ENCODE results near the gene NACC2.

NACC2 gene

GRCh38 chr9:136128436-136128835, 33.3 kb upstream of the NACC2 start:
- DNase-seq = no peak

GRCh38 chr9:136127313-136127712, 32.2 kb upstream of the NACC2 start:
- DNase-seq = no peak

GRCh38 chr9:136124976-136125692, 30.0 kb upstream of the NACC2 start:
- no peak for DNase-seq

- DNase-seq = peak; percentile 50
These were observed 27.6 kb upstream of the NACC2 start for GRCh38 chr9:136122425-136123383.

GRCh38 chr9:136121801-136122200, 26.7 kb upstream of the NACC2 start:
- DNase-seq = no peak

GRCh38 chr9:136120438-136120844, 25.4 kb upstream of the NACC2 start:
- DNase-seq = no peak

GRCh38 chr9:136119883-136120393, 24.8 kb upstream of the NACC2 start:
- DNase-seq = no peak

- peak; percentile 34 for DNase-seq
These were observed 24.2 kb upstream of the NACC2 start for GRCh38 chr9:136119061-136119882.

GRCh38 chr9:136118320-136119060, 23.4 kb upstream of the NACC2 start, which contains the start of gene TMEM250:
TMEM250 (minus strand) TSS chr9:136118875; CDS start chr9:136116900, 1,975 bp downstream.
- peak; percentile 93 for DNase-seq

- DNase-seq = peak; percentile 49
These were observed 22.8 kb upstream of the NACC2 start for GRCh38 chr9:136117916-136118319.

GRCh38 chr9:136117291-136117915, 22.3 kb upstream of the NACC2 start:
- DNase-seq = peak; percentile 40

- DNase-seq = no peak
These were observed 21.4 kb upstream of the NACC2 start for GRCh38 chr9:136116360-136117098.

GRCh38 chr9:136115641-136116359, 20.7 kb upstream of the NACC2 start:
- no peak for DNase-seq

GRCh38 chr9:136115206-136115605, 20.1 kb upstream of the NACC2 start:
- no peak for DNase-seq

GRCh38 chr9:136114610-136115009, 19.5 kb upstream of the NACC2 start:
- DNase-seq = no peak

GRCh38 chr9:136112541-136112940, 17.5 kb upstream of the NACC2 start:
- DNase-seq = no peak

- DNase-seq = no peak
These were observed 16.8 kb upstream of the NACC2 start for GRCh38 chr9:136111910-136112309.

GRCh38 chr9:136111190-136111589, 16.1 kb upstream of the NACC2 start:
- DNase-seq = no peak

- DNase-seq = no peak
These were observed 15.3 kb upstream of the NACC2 start for GRCh38 chr9:136110082-136111061.
